Endothelial cell of umbilical vein (primary cell): ENCODE data around the gene TARBP2. TPM values are rescaled to one million over a fixed set of nuclear protein-coding genes. Genes with fewer than 3 reads are reported as not detected.

Source experiments
- BruUV-seq: library from RNA; stranded (reverse); fragments of 400-500 nt; replicated peaks from 2 replicates; lab custom pipeline; 2021; lab: Mats Ljungman, UMichigan
- CTCF ChIA-PET: fragments of 300-600, 350-600 bp; sonication (Branson Sonifier 250); formaldehyde crosslinking; loops from one replicate; lab custom pipeline; 2021; ENCODE audit warnings: antibody characterized with exemption, inconsistent platforms; lab: Charles Lee
- POLR2A ChIA-PET: fragments of 300-600, 350-600 bp; sonication (Branson Sonifier 250); formaldehyde crosslinking; loops from one replicate; lab custom pipeline; 2021; ENCODE audit warnings: antibody characterized with exemption, inconsistent platforms; lab: Charles Lee
- DNase-seq: peaks from one replicate; pipeline ENCODE4 v3.0.0-alpha.2; 2011; ENCODE audit warnings: low read depth, low spot score
- FAIRE-seq: peaks from 2 replicates; lab custom pipeline; 2011; peaks lifted over from hg19 to GRCh38; lab: Jason Lieb, UNC
- H2AFZ ChIP-seq: 2 replicates; pipeline ENCODE4 v1.6.0; 2012; ENCODE audit warnings: low read depth, low read length, control low read depth, inconsistent platforms
- H3K27ac ChIP-seq: 2 replicates; pipeline ENCODE4 v1.5.1; 2011; ENCODE audit warnings: low read depth, mild to moderate bottlenecking, control low read depth, low read length, moderate library complexity; ENCODE audit not compliant: insufficient read depth
- H3K27me3 ChIP-seq, 2 experiments: 2 replicates each; pipeline versions ENCODE4 v1.6.0 to v1.6.1; 2011; ENCODE audit warnings: low read length in 2 of 2, mixed read lengths in 1 of 2; ENCODE audit not compliant: control insufficient read depth in 2 of 2, insufficient read depth in 2 of 2
- H3K36me3 ChIP-seq, 2 experiments: 2 replicates in 1 of 2; 3 replicates in 1 of 2; pipeline ENCODE4 v1.5.1; 2011; ENCODE audit warnings: low read length in 2 of 2, mild to moderate bottlenecking in 1 of 2, moderate library complexity in 1 of 2; ENCODE audit not compliant: control insufficient read depth in 2 of 2, insufficient read depth in 2 of 2; ENCODE audit errors: extremely low read depth in 1 of 2
- H3K4me1 ChIP-seq: 3 replicates; pipeline ENCODE4 v1.5.1; 2011; ENCODE audit warnings: mild to moderate bottlenecking, low read length; ENCODE audit not compliant: control insufficient read depth, insufficient read depth; ENCODE audit errors: extremely low read depth
- H3K4me2 ChIP-seq: 2 replicates; pipeline ENCODE4 v1.6.1; 2011; ENCODE audit warnings: low read length, control low read depth, mixed read lengths; ENCODE audit not compliant: insufficient read depth
- H3K4me3 ChIP-seq, 3 experiments: fragments of 200-600 bp in 1 of 3; sonication (generic), shearing (Covaris generic) in 1 of 3; replicated peaks in 1 of 3; 2 replicates each; pipeline ENCODE4 v1.5.1; 2011 to 2016; ENCODE audit warnings: control low read depth in 3 of 3, low read length in 3 of 3, mild to moderate bottlenecking in 2 of 3, inconsistent platforms in 1 of 3, low read depth in 1 of 3, moderate library complexity in 1 of 3; ENCODE audit not compliant: insufficient read depth in 1 of 3
- H3K79me2 ChIP-seq: 2 replicates; pipeline ENCODE4 v1.6.0; 2012; ENCODE audit warnings: low read length, inconsistent platforms; ENCODE audit not compliant: control insufficient read depth, insufficient read depth
- H3K9ac ChIP-seq: replicated peaks from 2 replicates; pipeline ENCODE3; 2011; ENCODE audit warnings: low read length, control low read depth; ENCODE audit not compliant: insufficient read depth; ENCODE audit errors: extremely low read depth
- H3K9me1 ChIP-seq: replicated peaks from 3 replicates; pipeline ENCODE4 v1.6.0; 2011; ENCODE audit warnings: mild to moderate bottlenecking, low read length; ENCODE audit not compliant: control insufficient read depth, insufficient read depth; ENCODE audit errors: extremely low read depth
- H3K9me3 ChIP-seq: replicated peaks from 2 replicates; pipeline ENCODE4 v1.5.1; 2012; ENCODE audit warnings: low read length, inconsistent platforms; ENCODE audit not compliant: control insufficient read depth, insufficient read depth
- H4K20me1 ChIP-seq: replicated peaks from 2 replicates; pipeline ENCODE3; 2011; ENCODE audit warnings: mild to moderate bottlenecking, low read length; ENCODE audit not compliant: control insufficient read depth, insufficient read depth; ENCODE audit errors: extremely low read depth
- EZH2 ChIP-seq: IDR thresholded peaks from 2 replicates; pipeline ENCODE4 v1.6.1; 2012; ENCODE audit warnings: borderline replicate concordance, low read depth, mild to moderate bottlenecking, moderate library complexity, low read length, inconsistent platforms; ENCODE audit not compliant: severe bottlenecking
- FOS ChIP-seq: IDR thresholded peaks from 2 replicates; pipeline ENCODE4 v1.6.1; 2011; ENCODE audit warnings: mild to moderate bottlenecking, low read length, moderate library complexity, borderline replicate concordance; ENCODE audit not compliant: insufficient read depth
- JUN ChIP-seq: IDR thresholded peaks from 2 replicates; pipeline ENCODE4 v1.6.1; 2011; ENCODE audit warnings: borderline replicate concordance, low read depth; ENCODE audit not compliant: insufficient read length, insufficient read depth
- POLR2A ChIP-seq: IDR thresholded peaks from 2 replicates; pipeline ENCODE4 v1.6.1; 2012; ENCODE audit warnings: low read depth, mild to moderate bottlenecking, control low read depth, low read length
- POLR2AphosphoS5 ChIP-seq: IDR thresholded peaks from 2 replicates; pipeline ENCODE4 v1.6.1; 2012; ENCODE audit warnings: low read depth, mild to moderate bottlenecking, control low read depth, low read length, moderate library complexity; ENCODE audit not compliant: insufficient read depth
- dilution Hi-C: fragments of 300-500 bp; cut with MboI; formaldehyde crosslinking; loops from one replicate; pipeline ENCODE4 v1.15.0; 2019; ENCODE audit warnings: low sequenced_read_pairs; ENCODE audit not compliant: extremely low pct_ligation_motif_present
- intact Hi-C: fragments of 100-400 bp; cut with micrococcal nuclease; formaldehyde crosslinking; loops from one replicate; pipeline ENCODE4 v1.10.0; 2022
- polyA plus RNA-seq, 4 experiments: library from polyadenylated mRNA; depleted of rRNA in 3 of 4; stranded (reverse) in 3 of 4; unstranded in 1 of 4; fragments of >200 nt; gene quantifications; 2 replicates each; pipeline versions ENCODE4 v1.2.1 to v1.2.3, GENCODE V29; 2011 to 2012; ENCODE audit warnings: missing spikeins in 1 of 4
- total RNA-seq: library from RNA; stranded (reverse); gene quantifications from 2 replicates; pipeline ENCODE4 v1.2.3, GENCODE V29; 2021
- TF ChIP-seq, protein P1 (sequence below): IDR thresholded peaks from 2 replicates; pipeline ENCODE4 v1.6.1; 2011; ENCODE audit not compliant: insufficient read depth, insufficient read length
- TF ChIP-seq, protein P2 (sequence below), 2 donors: IDR thresholded peaks; 1 replicate in 1 of 2; 2 replicates in 1 of 2; pipeline ENCODE4 v1.5.1; 2011; ENCODE audit warnings: low read length in 2 of 2, mild to moderate bottlenecking in 2 of 2, moderate library complexity in 2 of 2, control low read depth in 1 of 2, inconsistent platforms in 1 of 2, low read depth in 1 of 2; ENCODE audit not compliant: insufficient read depth in 1 of 2; ENCODE audit errors: extremely low read depth in 1 of 2

The TARBP2 gene
- total and polyA plus RNA-seq, 2 donors (not counting 3 experiments of a cell fraction or from before 2014, with no cell fraction given), result 57.2 to 82.8 TPM

DNA sequence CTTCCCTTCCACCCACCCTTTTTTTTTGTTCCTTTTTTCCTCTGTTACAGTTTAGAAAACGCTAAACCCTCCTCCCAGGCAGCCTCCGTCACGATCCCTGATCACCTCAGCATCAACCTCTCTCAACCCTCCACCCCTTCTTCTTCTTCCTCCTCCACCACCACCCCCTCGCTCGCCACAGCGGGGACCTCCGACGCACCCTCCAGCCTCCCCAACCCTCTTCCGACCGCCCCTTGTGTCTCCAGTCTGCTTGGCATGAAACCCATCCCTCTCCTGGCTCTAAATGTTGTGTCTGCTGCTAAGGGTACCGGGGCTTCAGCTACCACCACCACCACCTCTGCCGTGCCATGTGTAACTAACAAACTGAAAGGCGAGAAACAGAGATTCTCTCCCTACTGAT, 26.3 kb upstream of the TARBP2 start:
- DNase-seq (no peak), FAIRE-seq (no peak)
- Histone ChIP-seq H3K4me2 (no peak overlapping the region), H3K27ac (no peak overlapping the region), H3K4me3 (no peak overlapping the region), H3K36me3 (peaks cover 63 to 70% of the 10 kb centered on the region in 2 experiments), H3K9me3 (no peaks in the 10 kb centered on the region), H3K9me1 (no peaks in the 10 kb centered on the region), H3K27me3 (no peaks in the 10 kb centered on the region), H3K4me1 (no peaks in the 10 kb centered on the region), H3K79me2 (peaks cover 63% of the 10 kb centered on the region), H2AFZ (no peak overlapping the region), H4K20me1 (peaks cover 14% of the 10 kb centered on the region), H3K9ac (no peak overlapping the region)
- CTCF ChIA-PET, result interaction anchor here (3.3 to 5.6 kb wide), 2 partner anchors 34 to 122 kb away, joined by 19 to 48 read pairs; partner anchors contain the start of gene NPFF
- POLR2A ChIA-PET, result interaction anchor here (1.8 kb wide), 1 partner anchor 26 kb away, joined by 5 read pairs; the partner anchor contains the start of gene TARBP2
- BruUV-seq, result no TSS peak
- no peak for TF ChIP-seq POLR2AphosphoS5
- TF ChIP-seq JUN, result no peak
- no peak for TF ChIP-seq FOS
- TF ChIP-seq, protein P1, sequence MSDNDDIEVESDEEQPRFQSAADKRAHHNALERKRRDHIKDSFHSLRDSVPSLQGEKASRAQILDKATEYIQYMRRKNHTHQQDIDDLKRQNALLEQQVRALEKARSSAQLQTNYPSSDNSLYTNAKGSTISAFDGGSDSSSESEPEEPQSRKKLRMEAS, result no peak
- no peak for TF ChIP-seq POLR2A
- TF ChIP-seq EZH2, result no peak
- intact Hi-C loops, result no loop called here
- dilution Hi-C loops, result no loop called here

DNA sequence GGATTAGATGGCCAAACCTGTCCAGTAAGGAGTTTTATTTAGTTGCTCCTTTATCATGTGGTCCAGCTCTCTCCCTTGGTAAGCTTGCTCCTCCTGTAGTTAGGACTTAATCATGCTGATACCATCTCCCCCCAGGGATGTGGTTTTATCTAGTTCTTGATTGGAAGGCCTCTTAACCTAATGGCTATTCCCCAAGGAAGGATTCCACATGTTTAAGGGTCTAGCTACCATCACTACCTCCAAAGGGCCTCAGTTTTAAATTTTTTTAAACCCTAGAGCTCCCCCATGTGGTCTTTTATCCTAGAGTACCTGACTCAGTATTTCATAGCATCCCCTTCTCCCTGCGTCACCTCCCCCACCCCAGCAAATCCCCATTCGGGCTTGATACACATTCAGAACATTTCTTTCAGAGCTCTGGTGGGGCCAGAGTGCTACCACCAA, 24.3 kb upstream of the TARBP2 start:
- Histone ChIP-seq H2AFZ (no peak overlapping the region), H3K4me1 (no peaks in the 10 kb centered on the region), H4K20me1 (peaks cover 14% of the 10 kb centered on the region), H3K4me2 (no peak overlapping the region), H3K27me3 (no peaks in the 10 kb centered on the region), H3K4me3 (no peak overlapping the region), H3K9me3 (no peaks in the 10 kb centered on the region), H3K27ac (no peak overlapping the region), H3K79me2 (peaks cover 49% of the 10 kb centered on the region), H3K9me1 (no peaks in the 10 kb centered on the region), H3K9ac (no peak overlapping the region), H3K36me3 (peaks cover 62 to 71% of the 10 kb centered on the region in 2 experiments)
- peak; percentile 36 for DNase-seq
- dilution Hi-C loops (no loop called here), intact Hi-C loops (no loop called here)
- TF ChIP-seq EZH2 (no peak), POLR2AphosphoS5 (peak; percentile 36)
- TF ChIP-seq, protein P2, sequence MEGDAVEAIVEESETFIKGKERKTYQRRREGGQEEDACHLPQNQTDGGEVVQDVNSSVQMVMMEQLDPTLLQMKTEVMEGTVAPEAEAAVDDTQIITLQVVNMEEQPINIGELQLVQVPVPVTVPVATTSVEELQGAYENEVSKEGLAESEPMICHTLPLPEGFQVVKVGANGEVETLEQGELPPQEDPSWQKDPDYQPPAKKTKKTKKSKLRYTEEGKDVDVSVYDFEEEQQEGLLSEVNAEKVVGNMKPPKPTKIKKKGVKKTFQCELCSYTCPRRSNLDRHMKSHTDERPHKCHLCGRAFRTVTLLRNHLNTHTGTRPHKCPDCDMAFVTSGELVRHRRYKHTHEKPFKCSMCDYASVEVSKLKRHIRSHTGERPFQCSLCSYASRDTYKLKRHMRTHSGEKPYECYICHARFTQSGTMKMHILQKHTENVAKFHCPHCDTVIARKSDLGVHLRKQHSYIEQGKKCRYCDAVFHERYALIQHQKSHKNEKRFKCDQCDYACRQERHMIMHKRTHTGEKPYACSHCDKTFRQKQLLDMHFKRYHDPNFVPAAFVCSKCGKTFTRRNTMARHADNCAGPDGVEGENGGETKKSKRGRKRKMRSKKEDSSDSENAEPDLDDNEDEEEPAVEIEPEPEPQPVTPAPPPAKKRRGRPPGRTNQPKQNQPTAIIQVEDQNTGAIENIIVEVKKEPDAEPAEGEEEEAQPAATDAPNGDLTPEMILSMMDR (IDR thresholded peaks at IDR 0.05; ENCODE audit: extremely low read depth in 1 of 2, insufficient read depth in 1 of 2, low read depth in 1 of 2, low read length in 2 of 2), result peak; percentile 18 to 29
- ChIA-PET POLR2A (interaction anchor here (1.4 kb wide), 1 partner anchor 24 kb away, joined by 5 read pairs; the partner anchor contains the start of gene TARBP2), CTCF (interaction anchor here (0.8 to 5.6 kb wide), 13 partner anchors 9 to 150 kb away, joined by 3 to 48 read pairs (median 6); partner anchors contain the start of genes NPFF and TARBP2)
- no TSS peak for BruUV-seq
- no peak for FAIRE-seq
